HG03558 (cell line): ENCODE measurements around the gene GUCA2A.
"Not testable (repeated sequence)": the region's sequence is repeated elsewhere in the genome, so short reads cannot be mapped to it uniquely, and the experiment has no call there.

Source experiments
- ATAC-seq: cut with Tn5 transposase; IDR thresholded peaks from one replicate; pipeline ENCODE4 v1.9.1; 2021; ENCODE audit warnings: moderate number of reproducible peaks; ENCODE audit not compliant: unreplicated experiment; ENCODE audit errors: extremely low read depth

The GUCA2A gene

GRCh38 chr1:42164551-42165420, at the start of gene GUCA2A:
Gene GUCA2A, minus strand, starts transcription at chr1:42164745. Its CDS starts 33 bp downstream, at chr1:42164712.
- ATAC-seq = no peak

DNA sequence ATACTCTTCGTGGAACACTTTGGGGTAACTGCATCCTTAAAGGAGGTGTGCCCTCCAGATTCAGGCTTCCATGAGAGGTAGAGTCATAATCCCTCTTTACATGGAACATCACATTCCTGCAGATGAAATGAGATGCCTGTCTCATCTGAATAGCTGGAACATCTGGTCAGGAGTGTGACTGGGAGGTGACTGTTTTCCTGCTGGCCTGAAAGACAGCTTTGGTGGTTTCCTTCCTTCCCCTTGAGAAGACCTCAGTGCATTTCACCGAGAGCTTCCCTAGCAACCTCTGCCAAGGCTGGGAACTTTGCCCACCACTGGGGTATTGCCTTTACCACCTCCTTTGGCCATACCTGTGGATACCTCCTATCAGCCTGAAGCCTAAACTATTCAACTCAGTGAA, 46.7 kb upstream of the GUCA2A start:
- no peak for ATAC-seq

GRCh38 chr1:42210421-42211133, 46.0 kb upstream of the GUCA2A start:
- ATAC-seq = no peak

GRCh38 chr1:42209526-42210251, 45.1 kb upstream of the GUCA2A start:
- no peak for ATAC-seq

DNA sequence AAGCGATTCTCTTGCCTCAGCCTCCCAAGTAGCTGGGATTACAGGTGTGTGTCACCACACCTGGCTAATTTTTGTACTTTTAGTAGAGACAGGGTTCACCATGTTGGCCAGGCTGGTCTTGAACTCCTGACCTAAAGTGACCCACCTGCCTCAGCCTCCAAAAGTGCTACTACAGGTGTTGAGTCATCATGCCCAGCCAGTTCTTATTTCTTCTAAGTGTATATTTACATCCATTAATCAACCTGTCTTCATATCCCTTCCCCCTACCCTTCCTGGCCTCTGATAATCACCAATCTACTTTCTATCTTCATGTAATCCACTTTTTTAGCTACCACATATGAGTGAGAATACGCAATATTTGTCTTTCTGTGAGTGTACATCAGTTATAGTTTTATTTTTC, 42.4 kb upstream of the GUCA2A start:
- ATAC-seq = not testable (repeated sequence)

- ATAC-seq = no peak
These were observed 41.6 kb upstream of the GUCA2A start for GRCh38 chr1:42206164-42206563.

DNA sequence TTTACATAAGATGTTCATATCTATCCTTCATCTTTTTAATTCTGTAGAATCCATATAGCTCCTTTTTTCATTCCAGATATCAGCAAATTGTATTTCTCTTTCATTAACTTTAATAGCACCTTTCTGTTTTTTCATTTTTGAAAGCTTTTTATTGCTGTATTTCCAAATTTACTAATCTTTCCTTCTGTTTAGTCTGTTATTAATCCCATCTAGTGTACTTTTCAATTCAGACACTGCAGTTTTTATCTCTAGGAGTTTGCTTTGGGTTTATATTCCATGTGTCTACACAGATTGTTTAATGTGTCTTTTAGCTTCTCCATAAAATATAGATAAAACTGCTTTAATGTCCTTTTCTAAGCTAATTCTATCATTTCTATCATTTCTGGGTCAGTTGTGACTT, 37.4 kb upstream of the GUCA2A start:
- no peak for ATAC-seq

DNA sequence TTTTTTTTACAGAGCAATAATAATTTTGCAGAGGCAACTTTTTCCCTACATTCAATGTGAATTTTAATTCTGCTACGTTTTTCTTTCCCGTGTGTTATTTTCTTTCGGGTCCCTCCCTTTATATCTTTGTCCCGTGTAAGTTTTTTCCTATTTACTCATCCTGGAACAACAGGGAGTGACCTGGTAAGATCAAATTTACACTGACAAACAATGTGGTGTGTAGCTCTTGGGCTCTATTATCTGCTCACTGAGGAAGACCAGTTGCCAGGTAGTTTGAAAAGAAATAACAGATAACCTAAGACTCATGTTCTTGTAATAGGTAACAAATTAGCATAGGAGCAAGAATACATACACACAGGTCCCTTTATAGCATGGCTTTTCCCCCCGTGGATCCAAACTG, 33.7 kb upstream of the GUCA2A start:
- ATAC-seq = no peak

GRCh38 chr1:42195841-42196240, 31.3 kb upstream of the GUCA2A start:
- ATAC-seq = no peak

DNA sequence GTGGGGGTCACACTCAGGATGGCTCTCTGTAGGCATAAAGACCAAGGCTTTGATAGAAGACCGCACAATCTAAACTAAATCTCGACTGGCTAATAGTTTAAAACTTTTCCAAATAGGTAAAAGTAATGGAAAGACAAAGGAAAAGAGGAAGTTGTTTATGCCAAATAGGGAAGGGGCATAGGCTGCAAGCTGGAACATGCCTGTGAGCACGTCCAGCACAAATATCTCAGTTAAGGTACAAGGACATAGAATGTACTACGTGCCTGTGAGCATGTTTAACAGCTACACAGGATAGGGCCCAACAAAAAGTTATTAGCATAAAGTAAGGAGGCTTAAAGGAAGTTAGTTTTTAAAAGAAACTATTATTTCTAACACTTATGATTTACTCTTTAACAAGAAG, 27.6 kb upstream of the GUCA2A start:
- ATAC-seq = no peak

DNA sequence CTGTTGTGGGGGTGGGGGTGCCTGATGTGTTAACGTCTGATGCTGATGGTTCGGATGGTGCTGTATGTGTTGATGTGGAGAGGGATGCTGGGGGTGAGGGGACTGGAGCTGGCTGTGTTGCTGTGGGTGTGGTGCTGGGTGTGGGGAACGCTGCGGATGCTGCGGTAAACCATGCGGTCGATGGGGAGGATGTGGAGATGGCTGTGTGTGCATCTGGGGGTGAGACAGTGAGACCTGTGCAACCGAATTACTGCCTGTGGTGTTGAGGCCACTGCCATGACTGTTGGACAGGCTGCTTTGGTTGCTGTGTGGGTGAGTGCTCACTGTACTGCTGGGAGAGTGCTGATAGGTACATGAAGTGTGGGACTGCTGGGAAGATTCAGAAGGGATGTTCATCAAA, 26.8 kb upstream of the GUCA2A start:
- ATAC-seq = no peak

- no peak for ATAC-seq
These were observed 25.6 kb upstream of the GUCA2A start for GRCh38 chr1:42189931-42190853.

DNA sequence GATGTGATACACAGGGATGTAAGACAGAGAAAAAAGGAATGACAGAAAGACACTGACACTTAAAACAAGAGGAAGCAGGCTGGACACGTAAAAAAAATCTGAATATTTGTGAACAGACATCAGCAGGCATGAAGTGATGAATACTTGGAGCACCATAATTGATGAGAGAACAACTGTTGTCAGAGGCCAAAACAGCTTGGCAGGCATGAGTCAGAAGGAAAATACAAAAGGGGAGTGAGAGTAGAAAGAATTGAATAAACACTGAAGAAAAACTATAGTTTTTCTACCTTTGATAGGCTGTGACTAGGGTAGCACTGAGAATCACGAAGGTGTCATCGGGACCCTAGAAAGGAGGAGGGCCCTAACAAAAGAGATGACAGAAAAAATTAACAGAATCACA, 21.6 kb upstream of the GUCA2A start:
- ATAC-seq = no peak

- no peak for ATAC-seq
These were observed 20.1 kb upstream of the GUCA2A start for GRCh38 chr1:42184616-42185015.

DNA sequence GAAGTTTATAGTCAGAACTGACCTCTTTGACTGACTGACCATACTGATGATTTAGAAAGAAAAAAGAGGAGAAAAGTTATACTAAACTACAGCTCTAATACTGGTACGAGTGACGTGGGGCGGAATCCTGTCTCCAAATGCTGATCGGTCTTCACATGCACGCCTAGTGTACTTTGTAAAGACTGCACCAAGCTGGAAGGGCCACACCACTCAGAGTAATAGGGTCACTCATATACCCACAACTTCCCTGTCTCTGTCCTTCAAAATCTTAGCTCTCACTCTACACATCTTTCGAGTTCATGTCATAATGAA, 19.4 kb upstream of the GUCA2A start:
- ATAC-seq = no peak

DNA sequence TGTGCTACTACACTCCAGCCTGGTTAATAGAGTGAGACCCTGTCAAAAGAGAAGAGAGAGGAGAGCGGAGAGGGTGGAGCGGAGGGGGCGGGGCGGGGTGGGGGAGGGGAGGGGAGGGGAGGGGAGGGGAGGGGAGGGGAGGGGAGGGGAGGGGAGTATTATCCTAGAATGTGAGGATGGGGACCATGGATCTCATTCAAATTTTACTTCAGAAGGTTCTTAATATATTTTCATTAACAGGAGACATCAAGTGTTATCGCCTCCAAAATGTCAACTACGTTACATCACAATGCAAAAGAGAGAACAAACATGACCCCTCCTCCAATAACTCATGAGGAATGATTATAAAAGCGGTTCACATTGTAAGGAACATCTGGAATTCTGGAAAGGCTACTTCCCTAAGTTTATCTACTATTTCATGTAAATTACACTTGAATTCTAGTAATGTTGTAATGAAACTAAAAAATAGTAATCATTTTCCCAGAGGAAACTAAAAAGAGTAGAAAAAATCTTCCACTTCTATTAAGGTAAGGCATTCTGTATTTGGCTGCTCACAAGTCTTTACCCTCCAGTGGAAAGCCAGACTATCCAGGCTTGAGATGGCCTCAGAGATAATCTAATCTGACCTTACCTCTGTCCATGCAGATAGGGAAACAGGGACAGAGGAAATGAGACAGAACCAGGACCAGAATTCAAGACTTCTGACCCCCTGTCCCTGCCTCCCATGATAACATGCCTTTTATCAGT, 18.8 kb upstream of the GUCA2A start:
- no peak for ATAC-seq

DNA sequence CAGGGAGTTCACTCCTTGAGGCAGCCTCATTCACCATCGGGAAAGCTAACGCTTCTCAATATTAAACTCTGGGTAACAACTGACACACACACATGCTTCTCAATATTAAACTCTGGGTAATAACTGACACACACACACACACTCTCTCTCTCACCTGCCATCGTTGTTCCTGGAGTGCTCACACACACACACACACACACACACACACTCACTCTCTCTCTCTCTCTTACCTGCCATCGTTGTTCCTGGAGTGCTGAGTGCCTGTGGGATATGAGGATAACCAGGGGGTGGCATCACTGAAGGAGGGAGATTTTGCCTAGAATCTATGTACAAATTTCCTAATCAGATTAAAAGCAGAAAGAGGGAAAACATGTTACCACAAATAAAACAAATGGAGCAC, 17.1 kb upstream of the GUCA2A start:
- ATAC-seq = no peak

DNA sequence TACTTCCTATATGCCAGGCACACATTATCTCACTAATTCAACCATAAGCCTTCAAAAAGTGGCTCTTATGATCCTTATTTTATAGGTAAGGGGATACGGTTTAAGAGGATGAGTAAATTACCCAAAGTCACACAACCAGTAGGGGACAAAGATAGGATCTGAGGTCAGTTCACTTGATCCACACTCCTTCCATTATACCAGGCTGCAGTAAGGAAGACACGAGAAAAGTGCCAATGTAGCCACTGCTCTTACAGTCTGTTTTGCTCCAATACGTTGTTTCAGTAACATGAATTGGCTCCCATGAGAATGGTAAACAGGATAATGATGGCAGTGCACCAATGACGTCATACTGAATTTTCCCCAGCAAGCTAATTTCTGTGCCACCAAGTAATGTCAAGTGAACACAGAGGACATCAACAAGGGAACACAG, 15.4 kb upstream of the GUCA2A start:
- ATAC-seq = no peak

DNA sequence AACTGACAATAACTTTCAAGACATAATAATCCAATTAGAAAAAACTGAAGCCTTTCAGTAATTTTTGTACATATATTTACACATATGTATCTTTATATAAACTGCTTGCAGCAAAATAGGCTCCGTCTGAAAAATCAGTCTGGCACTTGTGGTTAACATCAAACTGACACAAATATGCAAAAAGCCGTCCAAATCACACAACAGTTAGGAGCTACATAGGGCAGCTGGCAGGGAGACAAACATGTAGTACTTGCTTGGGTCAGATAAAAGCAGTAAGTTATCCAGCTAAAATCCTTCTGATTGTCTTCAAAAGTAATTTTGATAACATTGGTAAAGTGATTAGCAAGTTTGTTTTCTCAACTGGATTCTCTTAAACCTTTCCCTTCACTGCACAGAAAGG, 14.7 kb upstream of the GUCA2A start:
- ATAC-seq = no peak
